NCI-H2107 treated with DMSO at 0.1 percent for 48 hours (cell line): ENCODE results near the gene PLAC9.

Source experiments
- DNase-seq: peaks from one replicate; lab custom pipeline; 2025; ENCODE audit not compliant: unreplicated experiment; lab: John Stamatoyannopoulos, UW

The PLAC9 gene

GRCh38 chr10:80159166-80159873, 26.8 kb downstream of the PLAC9 start:
- DNase-seq: no peak

- no peak for DNase-seq
Measured at GRCh38 chr10:80160361-80161320, 28.1 kb downstream of the PLAC9 start.

- peak; percentile 43 for DNase-seq
Measured at GRCh38 chr10:80161321-80162083, 29.0 kb downstream of the PLAC9 start.

GRCh38 chr10:80163741-80164341, 31.3 kb downstream of the PLAC9 start:
- DNase-seq: no peak

- DNase-seq: no peak
Measured at GRCh38 chr10:80164596-80164995, 32.1 kb downstream of the PLAC9 start.

- no peak for DNase-seq
Measured at GRCh38 chr10:80165173-80165572, 32.6 kb downstream of the PLAC9 start.

- no peak for DNase-seq
Measured at GRCh38 chr10:80166581-80167470, 34.3 kb downstream of the PLAC9 start.

- DNase-seq: no peak
Measured at GRCh38 chr10:80167471-80168161, 35.1 kb downstream of the PLAC9 start.

GRCh38 chr10:80168162-80168511, 35.6 kb downstream of the PLAC9 start:
- no peak for DNase-seq

GRCh38 chr10:80168679-80169380, 36.3 kb downstream of the PLAC9 start:
- no peak for DNase-seq

GRCh38 chr10:80170026-80170425, 37.5 kb downstream of the PLAC9 start:
- DNase-seq: no peak

GRCh38 chr10:80170641-80171040, 38.1 kb downstream of the PLAC9 start:
- DNase-seq: no peak

GRCh38 chr10:80171248-80171660, 38.7 kb downstream of the PLAC9 start:
- DNase-seq: no peak

- peak; percentile 31 for DNase-seq
Measured at GRCh38 chr10:80172896-80173295, 40.4 kb downstream of the PLAC9 start.

GRCh38 chr10:80173466-80173865, 40.9 kb downstream of the PLAC9 start:
- DNase-seq: peak; percentile 77

GRCh38 chr10:80174641-80175395, 42.3 kb downstream of the PLAC9 start:
- no peak for DNase-seq

- no peak for DNase-seq
Measured at GRCh38 chr10:80176526-80176925, 44.0 kb downstream of the PLAC9 start.
